ENCODE results near the gene FAM20C. TPM values are rescaled to one million over a fixed set of nuclear protein-coding genes. Genes with fewer than 3 reads are reported as not detected.

FAM20C gene
- total RNA-seq, 1 donor from 2014 or later: 1.3 TPM

- Histone ChIP-seq H3K27me3 (ENCODE audit: control insufficient read depth, insufficient read depth, low read length) (no peaks in the 10 kb centered on the region), H3K4me3 (ENCODE audit: low read depth, low read length) (no peak overlapping the region), H3K36me3 (ENCODE audit: control insufficient read depth, insufficient read depth, low read length) (no peaks in the 10 kb centered on the region)
- FAIRE-seq (peak; percentile 66), DNase-seq (ENCODE audit: low read depth) (no peak)
- TF ChIP-seq CTCF (IDR thresholded peaks at IDR 0.05; ENCODE audit: insufficient read depth, low read length, severe bottlenecking): no peak
These were observed 16.4 kb upstream of the FAM20C start for GRCh38 chr7:175955-176354.

GRCh38 chr7:176381-176780, 16.0 kb upstream of the FAM20C start:
- no peak for TF ChIP-seq CTCF (IDR thresholded peaks at IDR 0.05; ENCODE audit: insufficient read depth, low read length, severe bottlenecking)
- DNase-seq (ENCODE audit: low read depth): no peak
- FAIRE-seq: no peak
- no peaks in the 10 kb centered on the region for H3K27me3 ChIP-seq (ENCODE audit: control insufficient read depth, insufficient read depth, low read length)
- no peak overlapping the region for H3K4me3 ChIP-seq (ENCODE audit: low read depth, low read length)
- no peaks in the 10 kb centered on the region for H3K36me3 ChIP-seq (ENCODE audit: control insufficient read depth, insufficient read depth, low read length)

- no peaks in the 10 kb centered on the region for H3K27me3 ChIP-seq (ENCODE audit: control insufficient read depth, insufficient read depth, low read length)
- DNase-seq (ENCODE audit: low read depth) (no peak), FAIRE-seq (no peak)
- no peak for TF ChIP-seq CTCF (IDR thresholded peaks at IDR 0.05; ENCODE audit: insufficient read depth, low read length, severe bottlenecking)
- no peak overlapping the region for H3K4me3 ChIP-seq (ENCODE audit: low read depth, low read length)
- no peaks in the 10 kb centered on the region for H3K36me3 ChIP-seq (ENCODE audit: control insufficient read depth, insufficient read depth, low read length)
These were observed 15.4 kb upstream of the FAM20C start for GRCh38 chr7:176786-177459.

- no peak overlapping the region for H3K4me3 ChIP-seq (ENCODE audit: low read depth, low read length)
- TF ChIP-seq CTCF (IDR thresholded peaks at IDR 0.05; ENCODE audit: insufficient read depth, low read length, severe bottlenecking): no peak
- FAIRE-seq (no peak), DNase-seq (ENCODE audit: low read depth) (no peak)
- no peaks in the 10 kb centered on the region for H3K27me3 ChIP-seq (ENCODE audit: control insufficient read depth, insufficient read depth, low read length)
- no peaks in the 10 kb centered on the region for H3K36me3 ChIP-seq (ENCODE audit: control insufficient read depth, insufficient read depth, low read length)
These were observed 13.9 kb upstream of the FAM20C start for GRCh38 chr7:178444-178843.

GRCh38 chr7:179209-179681, 13.1 kb upstream of the FAM20C start:
- TF ChIP-seq CTCF (IDR thresholded peaks at IDR 0.05; ENCODE audit: insufficient read depth, low read length, severe bottlenecking): no peak
- no peak for FAIRE-seq
- Histone ChIP-seq H3K36me3 (ENCODE audit: control insufficient read depth, insufficient read depth, low read length) (no peaks in the 10 kb centered on the region), H3K4me3 (ENCODE audit: low read depth, low read length) (no peak overlapping the region), H3K27me3 (ENCODE audit: control insufficient read depth, insufficient read depth, low read length) (no peaks in the 10 kb centered on the region)
- DNase-seq (ENCODE audit: low read depth): no peak
